ENCODE data around the gene HIP1R.

GRCh38 chr12:122793685-122794106, 41.6 kb upstream of the HIP1R start:
- TF ChIP-seq CTCF (conservative IDR thresholded peaks at IDR 0.05) (peak; percentile 86), EZH2 (IDR thresholded peaks at IDR 0.05; ENCODE audit: low read depth) (no peak)

Measured in PC-9 (cell line).